ENCODE results near the gene KRT13. TPM values are rescaled to one million over a fixed set of nuclear protein-coding genes. Genes with fewer than 3 reads are reported as not detected.

KRT13 gene
- total and polyA plus RNA-seq, 2 of the 4 experiments (the other 2 are of a cell fraction) = 0.18 to 0.56 TPM

DNA sequence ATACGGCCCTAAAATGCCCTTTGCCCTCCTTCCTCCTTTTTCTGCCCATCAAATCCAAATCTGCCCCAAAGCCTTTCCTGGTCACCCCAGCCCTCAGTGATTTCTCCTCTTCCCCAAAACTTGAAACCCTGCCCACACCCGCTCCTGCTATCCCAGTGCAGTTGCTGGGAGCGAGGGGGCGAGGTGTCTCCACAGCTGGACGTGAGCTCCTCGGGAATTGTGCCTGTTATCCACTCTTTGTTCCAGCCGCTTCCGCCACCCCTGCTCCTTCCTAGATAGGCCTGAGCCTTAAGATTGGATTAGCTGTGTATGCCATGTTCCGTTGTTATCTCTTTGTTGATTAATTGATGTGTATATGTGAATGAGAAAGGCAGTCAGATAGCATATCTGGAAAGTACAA, 21.9 kb downstream of the KRT13 start:
- BruUV-seq (replicated peaks) = no TSS peak
- in situ Hi-C loops (cut with MboI; ENCODE audit: low sequenced_read_pairs) = no loop called here
- dilution Hi-C loops (cut with HindIII; ENCODE audit: low sequenced_read_pairs, unreplicated experiment) = no loop called here
- Histone ChIP-seq H3K23ac (ENCODE audit: low read depth, low read length) (no peak overlapping the region), H3K36me3 (ENCODE audit: control insufficient read depth, insufficient read depth, low read length) (no peaks in the 10 kb centered on the region), H3K4me1 (ENCODE audit: control insufficient read depth, insufficient read depth, low read length) (no peaks in the 10 kb centered on the region), H4K8ac (ENCODE audit: low read depth in 2 of 2, low read length in 2 of 2) (no peak overlapping the region), H3K4me2 (ENCODE audit: low read depth, low read length) (no peak overlapping the region), H2BK15ac (ENCODE audit: low read depth, low read length) (no peak overlapping the region), H3K14ac (replicated peaks; ENCODE audit: low read depth, low read length) (no peak overlapping the region), H3K18ac (ENCODE audit: low read depth, low read length) (no peak overlapping the region), H4K20me1 (ENCODE audit: insufficient read depth, low read length) (no peaks in the 10 kb centered on the region), H3K27me3 (ENCODE audit: control insufficient read depth, insufficient read depth, low read length) (peaks cover 9% of the 10 kb centered on the region; the same call in 1 of the 2 replicates), H2AK5ac (ENCODE audit: low read depth, low read length) (no peak overlapping the region), H3K9me1 (ENCODE audit: insufficient read depth, low read length) (no peaks in the 10 kb centered on the region), H3K9me3 (ENCODE audit: control insufficient read depth, insufficient read depth, low read length) (no peaks in the 10 kb centered on the region), H3K4ac (ENCODE audit: low read depth, low read length) (no peak overlapping the region), H3K56ac (ENCODE audit: extremely low read depth, insufficient read depth, low read length) (no peak overlapping the region), H3K79me1 (ENCODE audit: low read depth in 1 of 2, low read length in 2 of 2) (no peaks in the 10 kb centered on the region), H2AFZ (replicated peaks; ENCODE audit: low read length, poor library complexity) (peak overlapping the region; percentile 17), H3K4me3 (ENCODE audit: insufficient read depth, low read depth, low read length) (no peak overlapping the region), H3K9ac (ENCODE audit: low read depth, low read length) (no peak overlapping the region), H3K27ac (ENCODE audit: insufficient read depth, low read length) (no peak overlapping the region), H4K91ac (ENCODE audit: insufficient read depth, low read depth, low read length) (no peak overlapping the region), H4K5ac (ENCODE audit: low read depth, low read length) (no peak overlapping the region), H2BK5ac (ENCODE audit: low read depth, low read length, poor library complexity, severe bottlenecking) (no peak overlapping the region), H2BK120ac (ENCODE audit: low read depth, low read length) (no peak overlapping the region), H2AK9ac (replicated peaks; ENCODE audit: low read depth, low read length, poor library complexity) (no peak overlapping the region), H2BK20ac (ENCODE audit: low read depth, low read length) (no peak overlapping the region)
- DNase-seq (no peak), ATAC-seq (ENCODE audit: low read depth) (no peak)
- intact Hi-C loops (cut with micrococcal nuclease) = no loop called here
- 80% methylated on average over 1 of the region's 9 CpGs; no CpG with 5 or more reads in 1 of the 2 experiments for WGBS, 2 experiments (ENCODE audit: extremely low coverage in 2 of 2, insufficient read length in 1 of 2)
- ChIA-PET POLR2A (ENCODE audit: unreplicated experiment) (no interaction called here), CTCF (no interaction called here)
- TF ChIP-seq SMC3 (IDR thresholded peaks at IDR 0.05; ENCODE audit: low read depth, low read length) = no peak
- TF ChIP-seq RAD21 (IDR thresholded peaks at IDR 0.05; ENCODE audit: low read length) = no peak
- TF ChIP-seq, protein P1, sequence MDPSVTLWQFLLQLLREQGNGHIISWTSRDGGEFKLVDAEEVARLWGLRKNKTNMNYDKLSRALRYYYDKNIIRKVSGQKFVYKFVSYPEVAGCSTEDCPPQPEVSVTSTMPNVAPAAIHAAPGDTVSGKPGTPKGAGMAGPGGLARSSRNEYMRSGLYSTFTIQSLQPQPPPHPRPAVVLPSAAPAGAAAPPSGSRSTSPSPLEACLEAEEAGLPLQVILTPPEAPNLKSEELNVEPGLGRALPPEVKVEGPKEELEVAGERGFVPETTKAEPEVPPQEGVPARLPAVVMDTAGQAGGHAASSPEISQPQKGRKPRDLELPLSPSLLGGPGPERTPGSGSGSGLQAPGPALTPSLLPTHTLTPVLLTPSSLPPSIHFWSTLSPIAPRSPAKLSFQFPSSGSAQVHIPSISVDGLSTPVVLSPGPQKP (IDR thresholded peaks at IDR 0.05; ENCODE audit: borderline replicate concordance, low read depth, low read length) = no peak
- no peak for TF ChIP-seq CEBPB (IDR thresholded peaks at IDR 0.05; ENCODE audit: low read depth, low read length)
- no peak for TF ChIP-seq FOS (IDR thresholded peaks at IDR 0.05; ENCODE audit: low read depth, low read length)
- no peak for TF ChIP-seq NFE2L2 (IDR thresholded peaks at IDR 0.05; ENCODE audit: low read depth, low read length)
- TF ChIP-seq, protein P2, sequence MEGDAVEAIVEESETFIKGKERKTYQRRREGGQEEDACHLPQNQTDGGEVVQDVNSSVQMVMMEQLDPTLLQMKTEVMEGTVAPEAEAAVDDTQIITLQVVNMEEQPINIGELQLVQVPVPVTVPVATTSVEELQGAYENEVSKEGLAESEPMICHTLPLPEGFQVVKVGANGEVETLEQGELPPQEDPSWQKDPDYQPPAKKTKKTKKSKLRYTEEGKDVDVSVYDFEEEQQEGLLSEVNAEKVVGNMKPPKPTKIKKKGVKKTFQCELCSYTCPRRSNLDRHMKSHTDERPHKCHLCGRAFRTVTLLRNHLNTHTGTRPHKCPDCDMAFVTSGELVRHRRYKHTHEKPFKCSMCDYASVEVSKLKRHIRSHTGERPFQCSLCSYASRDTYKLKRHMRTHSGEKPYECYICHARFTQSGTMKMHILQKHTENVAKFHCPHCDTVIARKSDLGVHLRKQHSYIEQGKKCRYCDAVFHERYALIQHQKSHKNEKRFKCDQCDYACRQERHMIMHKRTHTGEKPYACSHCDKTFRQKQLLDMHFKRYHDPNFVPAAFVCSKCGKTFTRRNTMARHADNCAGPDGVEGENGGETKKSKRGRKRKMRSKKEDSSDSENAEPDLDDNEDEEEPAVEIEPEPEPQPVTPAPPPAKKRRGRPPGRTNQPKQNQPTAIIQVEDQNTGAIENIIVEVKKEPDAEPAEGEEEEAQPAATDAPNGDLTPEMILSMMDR (conservative IDR thresholded peaks at IDR 0.05; ENCODE audit: low read depth, low read length) = no peak
- TF ChIP-seq POLR2A (IDR thresholded peaks at IDR 0.05; ENCODE audit: low read depth, low read length) = no peak
- TF ChIP-seq MAFK (IDR thresholded peaks at IDR 0.05; ENCODE audit: low read depth, low read length) = no peak
- TF ChIP-seq, protein P3, sequence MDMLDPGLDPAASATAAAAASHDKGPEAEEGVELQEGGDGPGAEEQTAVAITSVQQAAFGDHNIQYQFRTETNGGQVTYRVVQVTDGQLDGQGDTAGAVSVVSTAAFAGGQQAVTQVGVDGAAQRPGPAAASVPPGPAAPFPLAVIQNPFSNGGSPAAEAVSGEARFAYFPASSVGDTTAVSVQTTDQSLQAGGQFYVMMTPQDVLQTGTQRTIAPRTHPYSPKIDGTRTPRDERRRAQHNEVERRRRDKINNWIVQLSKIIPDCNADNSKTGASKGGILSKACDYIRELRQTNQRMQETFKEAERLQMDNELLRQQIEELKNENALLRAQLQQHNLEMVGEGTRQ (IDR thresholded peaks at IDR 0.05; ENCODE audit: low read depth, low read length) = no peak
- no peak for TF ChIP-seq RCOR1 (IDR thresholded peaks at IDR 0.05; ENCODE audit: insufficient replicate concordance, low read length)
- TF ChIP-seq MXI1 (IDR thresholded peaks at IDR 0.05; ENCODE audit: borderline replicate concordance, low read depth, low read length) = no peak
- TF ChIP-seq RFX5 (IDR thresholded peaks at IDR 0.05; ENCODE audit: low read depth, low read length) = no peak
- TF ChIP-seq CHD1 (IDR thresholded peaks at IDR 0.05; ENCODE audit: low read depth, low read length) = no peak
- TF ChIP-seq MAZ (IDR thresholded peaks at IDR 0.05; ENCODE audit: borderline replicate concordance, low read depth, low read length) = no peak
- no peak for TF ChIP-seq BHLHE40 (IDR thresholded peaks at IDR 0.05; ENCODE audit: low read depth, low read length)

Data from IMR-90 (cell line).